Mononuclear cell (primary cell): ENCODE data around the gene SLC40A1. TPM values are rescaled to one million over a fixed set of nuclear protein-coding genes. Genes with fewer than 3 reads are reported as not detected.
"Not testable (repeated sequence)": the region's sequence is repeated elsewhere in the genome, so short reads cannot be mapped to it uniquely, and the experiment has no call there.

Experiments used
- H3K27me3 ChIP-seq: 2 replicates; pipeline ENCODE4 v1.6.0; 2011; ENCODE audit warnings: low read length, control low read depth; ENCODE audit not compliant: insufficient read depth
- H3K4me1 ChIP-seq: 2 replicates; pipeline ENCODE4 v1.5.1; 2011; ENCODE audit warnings: mild to moderate bottlenecking, low read length, control low read depth; ENCODE audit not compliant: insufficient read depth
- H3K4me3 ChIP-seq: 2 replicates; pipeline ENCODE4 v1.5.1; 2011; ENCODE audit warnings: mild to moderate bottlenecking, low read length, moderate library complexity
- H3K9me3 ChIP-seq: 2 replicates; pipeline ENCODE4 v1.5.1; 2011; ENCODE audit warnings: low read depth, mild to moderate bottlenecking, control low read depth, low read length
- total RNA-seq: library from RNA; depleted of rRNA; stranded (reverse); fragments of >200 nt; gene quantifications from one replicate; pipeline ENCODE4 v1.2.3, GENCODE V29; 2012

Gene SLC40A1
- total RNA-seq, 1 donor, result 65.5 TPM

- peaks cover 3% of the 10 kb centered on the region for H3K4me1 ChIP-seq
- H3K27me3 ChIP-seq, result no peaks in the 10 kb centered on the region
- no peak overlapping the region for H3K4me3 ChIP-seq
- no peaks in the 10 kb centered on the region for H3K9me3 ChIP-seq
Observed at GRCh38 chr2:189609423-189609816, 28.8 kb upstream of the SLC40A1 start.

GRCh38 chr2:189608795-189609422, 28.3 kb upstream of the SLC40A1 start:
- Histone ChIP-seq H3K9me3 (no peaks in the 10 kb centered on the region), H3K4me3 (no peak overlapping the region), H3K27me3 (no peaks in the 10 kb centered on the region), H3K4me1 (peaks cover 3% of the 10 kb centered on the region)

DNA sequence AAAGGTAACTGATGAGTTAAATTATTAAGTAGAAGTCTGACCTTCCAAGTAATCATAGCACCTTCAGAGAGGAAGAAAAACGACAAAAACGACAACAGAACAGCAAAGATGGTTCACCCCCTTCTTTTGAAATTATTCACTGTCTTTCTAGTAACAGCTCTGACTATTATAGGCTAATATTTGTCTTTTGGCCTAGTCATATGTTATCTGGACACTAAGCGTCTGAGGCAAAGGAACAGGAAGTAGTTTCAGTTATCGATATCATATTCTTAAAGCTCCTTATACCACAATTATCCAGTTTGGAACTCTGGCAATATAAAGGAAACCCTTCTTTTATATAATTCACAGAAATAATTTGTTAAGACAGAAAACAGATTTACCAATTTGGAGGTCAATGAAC, 27.6 kb upstream of the SLC40A1 start:
- Histone ChIP-seq H3K27me3 (no peaks in the 10 kb centered on the region), H3K4me3 (no peak overlapping the region), H3K9me3 (no peaks in the 10 kb centered on the region), H3K4me1 (peaks cover 3% of the 10 kb centered on the region)

- Histone ChIP-seq H3K9me3 (no peaks in the 10 kb centered on the region), H3K4me1 (no peaks in the 10 kb centered on the region), H3K27me3 (peaks cover 3% of the 10 kb centered on the region), H3K4me3 (no peak overlapping the region)
Observed at GRCh38 chr2:189602233-189602632, 21.6 kb upstream of the SLC40A1 start.

DNA sequence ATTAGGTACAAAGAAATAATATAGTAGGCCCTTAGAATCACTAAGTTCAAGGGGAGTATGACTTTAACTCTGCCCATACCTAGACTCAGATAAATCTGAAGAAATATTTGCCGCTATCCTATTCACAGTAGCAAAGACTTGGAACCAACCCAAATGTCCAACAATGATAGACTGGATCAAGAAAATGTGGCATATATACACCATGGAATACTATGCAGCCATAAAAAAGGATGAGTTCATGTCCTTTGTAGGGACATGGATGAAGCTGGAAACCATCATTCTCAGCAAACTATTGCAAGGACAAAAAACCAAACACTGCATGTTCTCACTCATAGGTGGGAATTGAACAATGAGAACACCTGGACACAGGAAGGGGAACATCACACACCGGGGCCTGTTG, 21.1 kb upstream of the SLC40A1 start:
- H3K27me3 ChIP-seq, H3K9me3 ChIP-seq, H3K4me3 ChIP-seq, H3K4me1 ChIP-seq: not testable (repeated sequence)

- H3K4me1 ChIP-seq, result no peaks in the 10 kb centered on the region
- H3K4me3 ChIP-seq, result no peak overlapping the region
- no peaks in the 10 kb centered on the region for H3K9me3 ChIP-seq
- peaks cover 3% of the 10 kb centered on the region for H3K27me3 ChIP-seq
Observed at GRCh38 chr2:189601043-189601442, 20.5 kb upstream of the SLC40A1 start.

DNA sequence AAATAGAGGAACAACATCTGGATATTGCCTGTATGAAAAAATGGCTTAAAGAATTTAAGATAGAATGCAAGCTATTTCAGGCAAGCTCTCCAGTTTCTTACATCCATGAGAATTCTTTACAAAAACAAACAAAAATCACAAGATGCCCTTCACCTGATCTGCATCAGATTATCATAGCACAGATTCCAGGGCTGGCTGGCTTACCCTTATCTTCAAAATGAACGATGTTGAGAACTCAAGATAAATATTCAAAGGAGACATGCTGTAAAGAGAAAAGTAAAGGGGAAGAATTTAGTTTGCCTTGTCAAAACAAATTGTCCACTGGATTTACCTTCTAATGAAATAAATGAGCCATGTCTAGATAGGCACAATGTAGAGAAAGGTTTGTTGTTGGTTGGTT, 18.7 kb upstream of the SLC40A1 start:
- Histone ChIP-seq H3K4me3 (no peak overlapping the region), H3K4me1 (no peaks in the 10 kb centered on the region), H3K27me3 (peaks cover 3% of the 10 kb centered on the region), H3K9me3 (no peaks in the 10 kb centered on the region)

- Histone ChIP-seq H3K4me1 (no peaks in the 10 kb centered on the region), H3K27me3 (peaks cover 3% of the 10 kb centered on the region), H3K4me3 (no peak overlapping the region), H3K9me3 (no peaks in the 10 kb centered on the region)
Observed at GRCh38 chr2:189595417-189595816, 14.8 kb upstream of the SLC40A1 start.

DNA sequence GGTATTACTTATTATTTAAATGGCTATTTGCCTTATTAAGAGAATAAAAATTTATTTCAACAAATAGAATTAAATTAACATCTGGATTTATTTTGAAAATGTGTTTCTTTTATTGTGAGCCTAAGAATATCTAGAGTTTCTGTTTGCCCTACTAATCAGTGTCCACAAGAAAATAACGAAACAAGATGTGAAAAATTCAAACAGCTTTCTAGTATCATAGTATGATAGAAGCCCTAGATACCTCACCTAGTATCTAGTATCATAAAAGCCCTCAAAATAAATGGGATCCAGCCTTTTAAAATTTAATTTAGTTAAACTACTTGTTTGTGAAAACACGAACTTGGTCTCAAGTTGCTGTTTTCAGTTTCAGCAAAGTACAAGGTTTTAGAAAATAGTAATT, 13.7 kb upstream of the SLC40A1 start:
- Histone ChIP-seq H3K9me3 (no peaks in the 10 kb centered on the region), H3K27me3 (peaks cover 3% of the 10 kb centered on the region), H3K4me3 (no peak overlapping the region), H3K4me1 (no peaks in the 10 kb centered on the region)

- H3K4me1 ChIP-seq, result no peaks in the 10 kb centered on the region
- peaks cover 3% of the 10 kb centered on the region for H3K27me3 ChIP-seq
- H3K4me3 ChIP-seq, result no peak overlapping the region
- H3K9me3 ChIP-seq, result no peaks in the 10 kb centered on the region
Observed at GRCh38 chr2:189593115-189593514, 12.5 kb upstream of the SLC40A1 start.

DNA sequence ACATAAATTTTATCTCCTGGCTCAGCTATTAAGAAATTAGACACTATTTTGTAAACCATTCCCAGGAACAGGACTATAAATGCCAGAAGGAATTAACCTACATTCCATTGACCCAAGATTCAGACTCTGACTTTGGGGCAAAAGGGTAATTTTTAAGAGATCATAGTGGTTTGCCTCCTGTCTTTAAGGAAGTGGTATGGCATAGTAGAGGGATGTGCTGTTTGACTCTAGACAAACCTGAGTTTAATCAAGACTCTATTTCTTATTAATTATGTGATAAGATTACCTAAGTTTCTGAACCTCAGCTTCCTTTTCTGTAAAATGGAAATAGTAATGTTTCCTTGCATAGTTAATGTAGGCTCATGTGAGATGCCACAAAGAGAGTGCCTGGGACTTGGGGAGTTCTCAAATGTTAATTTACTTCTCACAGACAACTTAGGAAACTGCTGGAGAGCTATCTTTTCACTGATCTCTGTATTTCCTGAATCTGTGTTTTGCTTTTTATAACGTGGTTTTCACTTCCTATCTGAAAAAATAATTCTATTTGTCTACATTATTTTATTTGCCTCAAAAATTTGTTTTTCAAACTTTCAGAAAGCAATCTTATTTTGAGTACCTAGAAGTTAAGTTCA, 11.9 kb upstream of the SLC40A1 start:
- Histone ChIP-seq H3K4me3 (no peak overlapping the region), H3K4me1 (no peaks in the 10 kb centered on the region)

GRCh38 chr2:189587780-189588179, 7.2 kb upstream of the SLC40A1 start:
- no peaks in the 10 kb centered on the region for H3K9me3 ChIP-seq
- no peaks in the 10 kb centered on the region for H3K4me1 ChIP-seq
- H3K4me3 ChIP-seq, result no peak overlapping the region
- H3K27me3 ChIP-seq, result no peaks in the 10 kb centered on the region

More for the DNA sequence above, 11.9 kb upstream of the SLC40A1 start:
- no peaks in the 10 kb centered on the region for H3K9me3 ChIP-seq
- H3K27me3 ChIP-seq, result no peaks in the 10 kb centered on the region

DNA sequence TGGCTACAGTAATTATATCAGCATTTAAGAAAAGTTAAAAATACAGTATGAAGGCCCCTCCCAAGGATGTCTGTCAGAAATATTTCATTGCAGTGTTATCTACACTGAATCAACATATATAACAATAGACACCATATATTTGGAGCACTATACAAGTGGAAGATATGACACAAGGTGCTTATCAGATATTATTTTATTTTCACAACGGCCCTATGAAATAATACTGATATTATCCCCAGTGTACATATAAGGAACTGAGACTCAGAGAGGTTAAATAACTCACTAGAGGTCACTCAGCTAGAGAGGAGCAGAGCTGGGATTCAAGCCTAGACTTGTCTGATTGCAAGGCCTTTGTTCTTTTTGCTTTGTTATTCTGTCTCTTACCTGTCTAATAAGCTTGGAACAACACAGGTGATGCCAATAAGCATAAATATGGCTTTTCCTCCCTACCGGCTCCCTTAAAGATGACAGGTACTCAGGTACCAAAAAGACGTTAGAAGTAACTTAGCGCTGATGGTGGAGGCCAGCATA, 4.7 kb upstream of the SLC40A1 start:
- no peak overlapping the region for H3K4me3 ChIP-seq
- H3K9me3 ChIP-seq, result no peaks in the 10 kb centered on the region
- H3K4me1 ChIP-seq, result peaks cover 13% of the 10 kb centered on the region
- H3K27me3 ChIP-seq, result peaks cover 11% of the 10 kb centered on the region

DNA sequence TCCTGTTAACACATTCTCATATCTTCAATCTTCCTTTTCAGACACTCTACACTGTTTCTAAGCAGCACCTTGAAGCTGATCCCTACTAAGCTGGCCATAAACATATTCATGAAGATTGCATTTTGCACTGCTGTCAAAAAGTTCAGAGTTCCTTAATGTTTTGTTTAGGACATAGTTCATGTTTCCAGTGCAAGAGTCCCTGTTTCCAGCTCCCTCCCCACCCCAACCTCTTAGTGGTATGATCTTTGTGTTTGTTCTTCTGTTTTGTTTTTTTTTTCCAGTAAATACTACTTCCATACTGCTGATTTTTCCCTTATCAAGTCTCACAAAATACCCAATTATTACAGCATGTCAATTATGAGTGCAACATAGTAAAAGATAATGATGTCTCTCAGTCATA, 4.1 kb upstream of the SLC40A1 start:
- Histone ChIP-seq H3K4me1 (peaks cover 17% of the 10 kb centered on the region), H3K4me3 (no peak overlapping the region), H3K27me3 (peaks cover 14% of the 10 kb centered on the region), H3K9me3 (no peaks in the 10 kb centered on the region)

DNA sequence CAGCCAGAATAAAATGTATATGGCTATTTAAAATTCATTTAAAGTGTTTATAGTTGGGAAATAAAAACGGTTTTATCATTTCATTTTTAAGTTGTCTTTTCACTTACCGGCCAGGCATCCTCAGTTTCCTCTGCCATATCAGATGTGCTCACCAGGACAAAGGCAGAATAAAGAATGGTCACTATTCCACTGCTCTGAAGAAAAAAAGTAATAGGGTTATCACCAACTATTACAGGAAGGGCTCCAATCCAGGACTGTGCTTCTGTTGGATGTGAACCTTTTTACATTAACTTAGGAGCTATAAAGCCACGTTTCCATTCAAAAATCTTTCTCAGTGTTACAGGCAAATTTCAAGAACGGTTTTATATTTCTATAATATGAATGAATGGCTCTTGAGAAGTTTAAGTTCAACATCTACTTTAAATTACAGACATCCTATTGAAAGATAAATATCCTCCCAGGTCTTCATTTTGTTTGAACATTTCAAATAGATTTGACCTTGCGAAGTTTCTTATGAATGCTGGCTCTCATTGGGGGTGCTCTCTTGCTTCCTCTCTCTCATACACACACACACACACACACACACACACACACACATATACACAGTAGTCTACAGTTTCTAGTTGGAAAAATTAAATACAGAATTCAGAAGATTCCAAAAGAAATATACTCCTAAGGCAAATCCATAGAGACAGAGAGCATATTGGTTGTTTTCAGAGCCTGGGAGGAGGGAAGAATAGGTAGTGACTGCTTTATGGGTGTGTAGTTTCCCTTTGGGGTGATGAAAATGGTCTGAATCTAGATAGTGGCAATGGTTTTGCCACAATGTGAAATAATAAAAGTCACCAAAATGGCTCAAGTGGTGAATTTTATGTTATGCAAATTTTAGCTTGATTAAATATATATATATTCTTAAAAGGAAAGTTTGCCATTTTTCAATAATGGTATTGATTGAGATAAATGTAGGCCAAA, 2.9 kb upstream of the SLC40A1 start:
- peaks cover 14% of the 10 kb centered on the region for H3K27me3 ChIP-seq
- H3K4me3 ChIP-seq, result no peak overlapping the region
- peaks cover 19% of the 10 kb centered on the region for H3K4me1 ChIP-seq
- no peaks in the 10 kb centered on the region for H3K9me3 ChIP-seq
